Measurements from ENCODE around the gene BCOR.
A peak's percentile ranks its signal among the peaks of the same experiment; 100 is the strongest.

BCOR gene

GRCh38 chrX:40094900-40095582, 2.7 kb downstream of the BCOR start:
- no peak for TF ChIP-seq TAF1 (IDR thresholded peaks at IDR 0.05; ENCODE audit: low read depth, low read length)
- no peak for TF ChIP-seq POLR2A (IDR thresholded peaks at IDR 0.05; ENCODE audit: low read depth, low read length)
- no peak for TF ChIP-seq PAX5 (IDR thresholded peaks at IDR 0.05; ENCODE audit: insufficient read depth, low read length, severe bottlenecking)
- TF ChIP-seq POLR2AphosphoS5 (IDR thresholded peaks at IDR 0.05; ENCODE audit: low read depth, low read length): no peak
- TF ChIP-seq SPI1 (IDR thresholded peaks at IDR 0.05; ENCODE audit: low read depth, low read length): no peak
- no peak for TF ChIP-seq POU2F2 (IDR thresholded peaks at IDR 0.05; ENCODE audit: low read depth, low read length)
- peak; percentile 26 for FAIRE-seq
- no peak for DNase-seq (ENCODE audit: insufficient read length, low spot score)

DNA sequence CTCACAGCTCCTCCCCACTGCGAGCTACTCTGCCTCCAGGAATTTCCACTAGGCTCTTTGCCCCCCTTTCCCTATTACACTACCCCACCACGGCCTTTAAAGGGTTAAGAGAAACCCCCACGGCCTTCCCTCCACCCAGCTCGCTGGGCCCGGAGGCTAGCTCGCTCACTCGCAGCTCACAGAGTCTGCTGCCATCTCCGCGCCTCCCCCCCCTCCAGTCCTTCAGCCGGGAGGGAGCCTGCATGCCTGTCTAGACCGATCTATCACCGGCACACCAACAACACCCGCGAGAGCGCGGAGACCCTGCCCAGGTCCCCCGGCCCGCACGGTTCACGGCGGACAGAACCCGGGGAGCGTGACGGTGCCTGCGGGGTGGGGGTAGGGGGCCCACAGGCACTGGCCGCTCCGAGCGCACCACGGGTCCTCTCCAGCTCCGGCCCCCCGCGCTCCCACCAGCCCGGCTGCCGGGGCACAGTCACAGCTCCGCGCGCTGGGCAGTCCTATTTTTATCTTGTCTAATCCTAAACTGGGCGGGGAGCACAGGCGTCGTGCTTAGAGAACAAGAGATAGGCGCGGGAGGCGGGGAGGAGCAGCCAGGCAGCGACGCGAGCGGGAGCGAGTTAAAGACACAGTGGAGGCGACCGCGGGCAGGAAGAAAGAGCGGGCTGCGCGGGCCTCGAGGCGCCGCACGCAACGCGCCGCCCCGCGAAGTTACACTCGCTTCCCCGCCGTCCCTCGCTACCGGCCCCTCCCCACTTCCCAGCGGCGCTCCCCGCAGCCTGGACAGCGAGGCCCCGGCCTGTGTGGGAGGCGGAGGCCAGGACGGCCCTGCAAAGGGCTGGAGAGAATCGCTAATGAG, 3.5 kb downstream of the BCOR start:
- FAIRE-seq: peak; percentile 86
- no peak for TF ChIP-seq POU2F2 (IDR thresholded peaks at IDR 0.05; ENCODE audit: low read depth, low read length)
- no peak for TF ChIP-seq POLR2A (IDR thresholded peaks at IDR 0.05; ENCODE audit: low read depth, low read length)
- no peak for TF ChIP-seq TAF1 (IDR thresholded peaks at IDR 0.05; ENCODE audit: low read depth, low read length)
- no peak for TF ChIP-seq PAX5 (IDR thresholded peaks at IDR 0.05; ENCODE audit: insufficient read depth, low read length, severe bottlenecking)
- TF ChIP-seq POLR2AphosphoS5 (IDR thresholded peaks at IDR 0.05; ENCODE audit: low read depth, low read length): no peak
- TF ChIP-seq SPI1 (IDR thresholded peaks at IDR 0.05; ENCODE audit: low read depth, low read length): no peak
- DNase-seq (ENCODE audit: insufficient read length, low spot score): no peak

- no peak for FAIRE-seq
- TF ChIP-seq PAX5 (IDR thresholded peaks at IDR 0.05; ENCODE audit: insufficient read depth, low read length, severe bottlenecking): no peak
- TF ChIP-seq POLR2AphosphoS5 (IDR thresholded peaks at IDR 0.05; ENCODE audit: low read depth, low read length): no peak
- no peak for TF ChIP-seq POU2F2 (IDR thresholded peaks at IDR 0.05; ENCODE audit: low read depth, low read length)
- no peak for TF ChIP-seq SPI1 (IDR thresholded peaks at IDR 0.05; ENCODE audit: low read depth, low read length)
- TF ChIP-seq TAF1 (IDR thresholded peaks at IDR 0.05; ENCODE audit: low read depth, low read length): no peak
- TF ChIP-seq POLR2A (IDR thresholded peaks at IDR 0.05; ENCODE audit: low read depth, low read length): no peak
- DNase-seq (ENCODE audit: insufficient read length, low spot score): no peak
Observed at GRCh38 chrX:40093586-40093985, 4.2 kb downstream of the BCOR start.

DNA sequence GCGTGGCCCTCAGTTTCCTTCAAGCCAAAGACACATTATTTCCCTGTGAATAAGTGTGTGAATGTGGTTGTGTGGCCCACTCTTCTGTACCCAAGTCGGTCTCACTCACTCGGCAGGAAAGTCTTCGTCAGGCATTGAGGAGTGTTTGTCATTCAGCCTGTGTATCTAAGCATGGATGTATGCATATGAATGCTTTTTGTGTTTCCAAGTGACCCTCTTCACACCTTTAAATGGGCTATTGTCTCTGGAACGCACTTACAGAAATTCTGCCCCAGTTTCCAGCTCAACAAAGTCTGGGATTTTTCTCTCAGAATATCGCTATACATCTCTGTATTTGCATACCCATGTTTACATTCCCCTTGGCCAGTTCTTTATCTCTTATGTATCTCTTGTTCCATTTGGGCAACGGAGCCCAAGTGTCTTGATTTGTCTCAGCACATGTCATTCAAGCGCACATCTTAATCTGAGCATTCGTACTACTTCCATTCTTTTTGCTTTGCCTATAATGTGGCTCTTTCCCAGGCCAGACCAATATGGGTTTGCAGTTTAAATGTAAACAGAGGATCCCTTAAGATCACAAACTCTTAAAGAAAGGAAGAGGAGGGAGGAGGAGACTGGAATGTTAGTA, 4.8 kb downstream of the BCOR start:
- FAIRE-seq (no peak), DNase-seq (ENCODE audit: insufficient read length, low spot score) (no peak)
- TF ChIP-seq TAF1 (IDR thresholded peaks at IDR 0.05; ENCODE audit: low read depth, low read length) (no peak), SPI1 (IDR thresholded peaks at IDR 0.05; ENCODE audit: low read depth, low read length) (no peak), POU2F2 (IDR thresholded peaks at IDR 0.05; ENCODE audit: low read depth, low read length) (no peak), PAX5 (IDR thresholded peaks at IDR 0.05; ENCODE audit: insufficient read depth, low read length, severe bottlenecking) (no peak), POLR2AphosphoS5 (IDR thresholded peaks at IDR 0.05; ENCODE audit: low read depth, low read length) (no peak), POLR2A (IDR thresholded peaks at IDR 0.05; ENCODE audit: low read depth, low read length) (no peak)

DNA sequence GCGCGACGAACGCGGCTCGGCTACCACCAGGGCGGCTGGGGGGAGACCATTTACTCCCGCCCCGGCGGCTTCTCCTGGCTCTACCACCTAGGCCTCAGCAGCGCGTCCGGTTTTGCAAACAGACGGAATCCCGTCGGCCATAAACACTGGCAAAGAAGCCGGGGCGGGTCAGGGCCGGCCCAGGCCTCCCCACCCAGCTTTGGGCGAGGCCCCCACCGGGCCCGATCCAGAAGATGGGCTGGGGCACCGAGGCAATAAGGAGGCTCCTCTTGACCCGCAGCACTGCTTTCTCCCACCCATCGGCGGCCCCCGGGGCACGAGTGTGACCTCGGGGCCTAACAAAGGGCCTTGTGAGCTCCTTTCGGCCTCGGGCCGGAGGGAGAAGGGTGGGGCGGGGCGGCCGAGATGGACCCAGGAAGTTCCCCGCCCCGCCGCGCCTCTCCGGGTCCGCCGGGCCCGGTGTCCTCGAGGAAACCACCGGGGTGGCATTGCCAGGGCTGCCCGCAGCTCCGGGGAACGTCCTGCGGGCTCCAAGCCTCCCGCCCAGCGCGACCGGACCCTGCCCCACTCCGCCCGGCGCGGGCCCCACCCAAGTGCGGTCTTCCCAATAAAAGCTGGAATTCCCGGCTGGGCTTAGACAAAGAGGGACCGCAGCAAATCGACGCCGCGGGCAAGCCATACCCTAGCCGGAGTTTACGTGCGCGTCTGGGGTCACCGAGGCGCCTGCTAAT, 5.9 kb downstream of the BCOR start:
- FAIRE-seq (no peak), DNase-seq (ENCODE audit: insufficient read length, low spot score) (no peak)
- TF ChIP-seq SPI1 (IDR thresholded peaks at IDR 0.05; ENCODE audit: low read depth, low read length) (no peak), POU2F2 (IDR thresholded peaks at IDR 0.05; ENCODE audit: low read depth, low read length) (no peak), POLR2A (IDR thresholded peaks at IDR 0.05; ENCODE audit: low read depth, low read length) (no peak), PAX5 (IDR thresholded peaks at IDR 0.05; ENCODE audit: insufficient read depth, low read length, severe bottlenecking) (no peak), TAF1 (IDR thresholded peaks at IDR 0.05; ENCODE audit: low read depth, low read length) (no peak), POLR2AphosphoS5 (IDR thresholded peaks at IDR 0.05; ENCODE audit: low read depth, low read length) (no peak)

DNA sequence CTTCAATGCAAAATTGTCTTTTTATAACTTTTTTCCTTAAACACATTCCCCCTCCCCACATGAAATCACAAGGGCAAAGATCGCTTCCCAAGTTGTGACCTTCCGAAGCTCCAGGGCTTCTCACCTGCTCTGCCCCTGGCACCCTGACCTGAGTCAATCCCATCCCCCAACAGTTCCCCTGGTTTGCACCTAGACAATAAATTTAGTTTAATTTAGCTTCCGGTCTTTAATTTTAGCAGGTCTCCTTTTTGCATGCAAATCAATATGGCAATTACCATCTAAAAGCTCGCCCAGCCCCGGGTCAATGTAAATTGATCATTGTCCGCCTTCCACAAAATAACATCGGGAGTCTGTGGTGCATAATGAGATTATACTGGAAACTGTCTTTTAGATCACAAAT, 6.8 kb downstream of the BCOR start:
- no peak for FAIRE-seq
- no peak for DNase-seq (ENCODE audit: insufficient read length, low spot score)
- no peak for TF ChIP-seq POLR2AphosphoS5 (IDR thresholded peaks at IDR 0.05; ENCODE audit: low read depth, low read length)
- no peak for TF ChIP-seq SPI1 (IDR thresholded peaks at IDR 0.05; ENCODE audit: low read depth, low read length)
- TF ChIP-seq POU2F2 (IDR thresholded peaks at IDR 0.05; ENCODE audit: low read depth, low read length): no peak
- no peak for TF ChIP-seq PAX5 (IDR thresholded peaks at IDR 0.05; ENCODE audit: insufficient read depth, low read length, severe bottlenecking)
- TF ChIP-seq POLR2A (IDR thresholded peaks at IDR 0.05; ENCODE audit: low read depth, low read length): no peak
- TF ChIP-seq TAF1 (IDR thresholded peaks at IDR 0.05; ENCODE audit: low read depth, low read length): no peak

DNA sequence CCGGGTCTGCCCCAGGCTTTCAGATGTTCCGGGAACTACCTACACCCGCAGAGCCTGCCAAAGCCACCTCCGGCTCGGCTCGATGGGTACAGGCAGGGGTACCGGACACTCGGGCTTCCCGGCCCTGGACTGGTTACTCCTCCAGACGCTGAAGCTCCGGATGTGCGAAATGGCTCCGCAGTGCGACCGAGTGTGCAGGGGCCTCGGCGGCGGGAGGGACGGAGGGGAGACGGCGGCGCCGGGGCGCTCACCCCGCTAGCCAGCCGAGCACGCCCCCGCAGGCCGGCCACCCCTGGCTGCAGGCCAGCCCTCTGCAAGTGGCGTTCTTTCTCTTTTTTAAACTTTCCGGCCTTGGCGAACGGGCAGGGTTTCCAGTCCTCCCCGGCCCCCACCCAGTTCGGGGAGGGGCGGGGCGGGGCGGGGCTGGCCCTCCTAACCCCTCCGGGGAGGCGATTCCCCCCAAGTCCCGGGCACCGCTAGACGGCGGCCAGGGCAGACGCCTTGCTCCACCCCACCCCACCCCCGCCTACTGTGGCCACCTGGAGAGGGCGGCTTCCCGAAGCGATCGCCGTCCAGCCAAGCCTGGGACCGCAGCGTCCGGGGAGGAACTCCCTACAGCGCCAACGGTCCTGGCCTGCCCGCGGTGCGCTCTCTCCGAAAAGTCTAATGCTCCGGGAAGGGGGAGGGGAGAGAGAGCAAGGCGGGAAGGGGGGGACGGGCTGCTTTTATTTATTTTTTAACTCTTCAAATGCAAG, 7.5 kb downstream of the BCOR start:
- FAIRE-seq (no peak), DNase-seq (ENCODE audit: insufficient read length, low spot score) (no peak)
- TF ChIP-seq POLR2A (IDR thresholded peaks at IDR 0.05; ENCODE audit: low read depth, low read length) (no peak), POLR2AphosphoS5 (IDR thresholded peaks at IDR 0.05; ENCODE audit: low read depth, low read length) (no peak), SPI1 (IDR thresholded peaks at IDR 0.05; ENCODE audit: low read depth, low read length) (no peak), POU2F2 (IDR thresholded peaks at IDR 0.05; ENCODE audit: low read depth, low read length) (no peak), TAF1 (IDR thresholded peaks at IDR 0.05; ENCODE audit: low read depth, low read length) (no peak), PAX5 (IDR thresholded peaks at IDR 0.05; ENCODE audit: insufficient read depth, low read length, severe bottlenecking) (no peak)

All from GM12891 (cell line).